ENCODE data around the gene MIDN.

- TF ChIP-seq POLR2A (IDR thresholded peaks at IDR 0.05; ENCODE audit: low read depth, low read length) (no peak), TAF1 (IDR thresholded peaks at IDR 0.05; ENCODE audit: low read depth, low read length) (no peak), POLR2AphosphoS5 (IDR thresholded peaks at IDR 0.05; ENCODE audit: low read depth, low read length) (no peak), SPI1 (IDR thresholded peaks at IDR 0.05; ENCODE audit: low read depth, low read length) (no peak), POU2F2 (IDR thresholded peaks at IDR 0.05; ENCODE audit: low read depth, low read length) (no peak), PAX5 (IDR thresholded peaks at IDR 0.05; ENCODE audit: insufficient read depth, low read length, severe bottlenecking) (no peak)
Measured at GRCh38 chr19:1308718-1309117, 60.3 kb downstream of the MIDN start.

Measured in GM12891 (cell line).